ENCODE results near the gene ASB1.
"Not testable (repeated sequence)": the region's sequence is repeated elsewhere in the genome, so short reads cannot be mapped to it uniquely, and the experiment has no call there.

The ASB1 gene

GRCh38 chr2:238441262-238442114 lies 14.8 kb downstream of the ASB1 start (continued):
- TF ChIP-seq, protein P1, sequence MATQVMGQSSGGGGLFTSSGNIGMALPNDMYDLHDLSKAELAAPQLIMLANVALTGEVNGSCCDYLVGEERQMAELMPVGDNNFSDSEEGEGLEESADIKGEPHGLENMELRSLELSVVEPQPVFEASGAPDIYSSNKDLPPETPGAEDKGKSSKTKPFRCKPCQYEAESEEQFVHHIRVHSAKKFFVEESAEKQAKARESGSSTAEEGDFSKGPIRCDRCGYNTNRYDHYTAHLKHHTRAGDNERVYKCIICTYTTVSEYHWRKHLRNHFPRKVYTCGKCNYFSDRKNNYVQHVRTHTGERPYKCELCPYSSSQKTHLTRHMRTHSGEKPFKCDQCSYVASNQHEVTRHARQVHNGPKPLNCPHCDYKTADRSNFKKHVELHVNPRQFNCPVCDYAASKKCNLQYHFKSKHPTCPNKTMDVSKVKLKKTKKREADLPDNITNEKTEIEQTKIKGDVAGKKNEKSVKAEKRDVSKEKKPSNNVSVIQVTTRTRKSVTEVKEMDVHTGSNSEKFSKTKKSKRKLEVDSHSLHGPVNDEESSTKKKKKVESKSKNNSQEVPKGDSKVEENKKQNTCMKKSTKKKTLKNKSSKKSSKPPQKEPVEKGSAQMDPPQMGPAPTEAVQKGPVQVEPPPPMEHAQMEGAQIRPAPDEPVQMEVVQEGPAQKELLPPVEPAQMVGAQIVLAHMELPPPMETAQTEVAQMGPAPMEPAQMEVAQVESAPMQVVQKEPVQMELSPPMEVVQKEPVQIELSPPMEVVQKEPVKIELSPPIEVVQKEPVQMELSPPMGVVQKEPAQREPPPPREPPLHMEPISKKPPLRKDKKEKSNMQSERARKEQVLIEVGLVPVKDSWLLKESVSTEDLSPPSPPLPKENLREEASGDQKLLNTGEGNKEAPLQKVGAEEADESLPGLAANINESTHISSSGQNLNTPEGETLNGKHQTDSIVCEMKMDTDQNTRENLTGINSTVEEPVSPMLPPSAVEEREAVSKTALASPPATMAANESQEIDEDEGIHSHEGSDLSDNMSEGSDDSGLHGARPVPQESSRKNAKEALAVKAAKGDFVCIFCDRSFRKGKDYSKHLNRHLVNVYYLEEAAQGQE (tag by site-specific recombination; IDR thresholded peaks at IDR 0.05), result no peak
- peak; percentile 52; the same call in 1 of the 2 replicates for TF ChIP-seq CTCF (tag by site-specific recombination; IDR thresholded peaks at IDR 0.05)
- TF ChIP-seq ZFP41 (tag by site-specific recombination; IDR thresholded peaks at IDR 0.05; ENCODE audit: borderline replicate concordance), result no peak
- no peak for TF ChIP-seq YY1 (tag by site-specific recombination; IDR thresholded peaks at IDR 0.05)
- peak; percentile 40; the same call in 1 of the 2 replicates for TF ChIP-seq ZNF600 (tag by site-specific recombination; IDR thresholded peaks at IDR 0.05)
- TF ChIP-seq ZNF544 (tag by site-specific recombination; IDR thresholded peaks at IDR 0.05), result no peak

- H3K9me3 ChIP-seq (ENCODE audit: control insufficient read depth, insufficient read depth, low read depth, low read length); POLR2A ChIA-PET; H3K27ac ChIP-seq (ENCODE audit: extremely low read depth, low read depth, low read length); CTCF ChIA-PET; H3K4me3 ChIP-seq (ENCODE audit: low read depth, low read length); H3K4me1 ChIP-seq (ENCODE audit: control insufficient read depth, insufficient read depth, low read length): not testable (repeated sequence)
- H3K36me3 ChIP-seq (ENCODE audit: control insufficient read depth in 2 of 2, insufficient read depth in 1 of 2, low read length in 2 of 2), result peaks cover 34 to 71% of the 10 kb centered on the region in 2 experiments
These were observed 15.5 kb downstream of the ASB1 start for GRCh38 chr2:238442257-238442656.

GRCh38 chr2:238444242-238444641 lies 17.5 kb downstream of the ASB1 start:
- Histone ChIP-seq H3K36me3 (ENCODE audit: control insufficient read depth in 2 of 2, insufficient read depth in 1 of 2, low read length in 2 of 2) (peaks cover 24 to 76% of the 10 kb centered on the region in 2 experiments), H3K9me3 (ENCODE audit: control insufficient read depth, insufficient read depth, low read depth, low read length) (no peaks in the 10 kb centered on the region), H3K4me1 (ENCODE audit: control insufficient read depth, insufficient read depth, low read length) (peaks cover 9% of the 10 kb centered on the region), H3K27ac (ENCODE audit: extremely low read depth, low read depth, low read length) (no peak overlapping the region), H3K4me3 (ENCODE audit: low read depth, low read length) (no peak overlapping the region)
- ChIA-PET POLR2A (no interaction called here), CTCF (interaction anchor here (0.6 to 1.2 kb wide), 2 partner anchors 21 to 88 kb away, joined by 3 to 4 read pairs; no protein-coding TSS in a partner anchor)
- TF ChIP-seq ZNF23 (tag by site-specific recombination; IDR thresholded peaks at IDR 0.05; ENCODE audit: borderline replicate concordance) (no peak), ZNF112 (tag by site-specific recombination; IDR thresholded peaks at IDR 0.05) (no peak), ZNF174 (tag by site-specific recombination; IDR thresholded peaks at IDR 0.05) (no peak), ZNF274 (IDR thresholded peaks at IDR 0.05; ENCODE audit: low read length) (no peak), ZNF274 (tag by site-specific recombination; IDR thresholded peaks at IDR 0.05; ENCODE audit: borderline replicate concordance) (no peak), ZNF555 (tag by site-specific recombination; conservative IDR thresholded peaks at IDR 0.05) (no peak), ZNF654 (tag by site-specific recombination; IDR thresholded peaks at IDR 0.05; ENCODE audit: low read depth) (no peak)
- TF ChIP-seq, protein P2, sequence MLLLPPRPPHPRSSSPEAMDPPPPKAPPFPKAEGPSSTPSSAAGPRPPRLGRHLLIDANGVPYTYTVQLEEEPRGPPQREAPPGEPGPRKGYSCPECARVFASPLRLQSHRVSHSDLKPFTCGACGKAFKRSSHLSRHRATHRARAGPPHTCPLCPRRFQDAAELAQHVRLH (tag by site-specific recombination; IDR thresholded peaks at IDR 0.05), result no peak

Measured in HEK293 (cell line).